ENCODE data around the gene NKAP. TPM values are rescaled to one million over a fixed set of nuclear protein-coding genes. Genes with fewer than 3 reads are reported as not detected.
"Not testable (repeated sequence)": the region's sequence is repeated elsewhere in the genome, so short reads cannot be mapped to it uniquely, and the experiment has no call there.

NKAP gene
- total RNA-seq, 3 donors from 2014 or later (not counting 1 experiment from before 2014, with no cell fraction given), result 14.7 to 20.0 (median 15.4) TPM

GRCh38 chrX:119982145-119982544, 38.6 kb upstream of the NKAP start:
- ATAC-seq, result no peak
- H3K27ac Mint-ChIP-seq, result no peak overlapping the region

GRCh38 chrX:119981286-119982070, 37.9 kb upstream of the NKAP start:
- H3K27me3 Mint-ChIP-seq (ENCODE audit: low read depth in 2 of 2), result peaks cover 15 to 31% of the 10 kb centered on the region in 2 donors
- intact Hi-C loops (cut with micrococcal nuclease), result no loop called here
- H3K4me1 ChIP-seq (ENCODE audit: control insufficient read depth, insufficient read depth, low read length), result no peaks in the 10 kb centered on the region
- TF ChIP-seq CTCF (IDR thresholded peaks at IDR 0.05), result no peak
- no peaks in the 10 kb centered on the region for H3K4me1 Mint-ChIP-seq
- H3K4me3 ChIP-seq (ENCODE audit: low read length), result no peak overlapping the region
- H3K27ac ChIP-seq (ENCODE audit: low read length), result no peak overlapping the region
- H3K9me3 Mint-ChIP-seq, result no peaks in the 10 kb centered on the region
- H3K36me3 Mint-ChIP-seq, result no peaks in the 10 kb centered on the region
- H3K9me3 ChIP-seq (ENCODE audit: control insufficient read depth, insufficient read depth, low read length), result no peaks in the 10 kb centered on the region
- H3K36me3 ChIP-seq (ENCODE audit: control insufficient read depth, insufficient read depth, low read length), result no peaks in the 10 kb centered on the region
- H3K27ac Mint-ChIP-seq, result no peak overlapping the region
- WGBS (ENCODE audit: insufficient coverage), result 69% methylated on average over 10 of the region's 15 CpGs
- peaks cover 2% of the 10 kb centered on the region for H3K27me3 ChIP-seq (ENCODE audit: control insufficient read depth, insufficient read depth, low read length)
- ATAC-seq, result peak in 1 of 3 donors; percentile 38
- DNase-seq, result peak in 1 of 2 donors; percentile 29
- H3K4me3 Mint-ChIP-seq, result no peak overlapping the region

More at GRCh38 chrX:119982145-119982544, 38.6 kb upstream of the NKAP start:
- WGBS (ENCODE audit: insufficient coverage), result no CpG with 5 or more reads among the region's 3 CpGs
- Histone ChIP-seq H3K9me3 (ENCODE audit: control insufficient read depth, insufficient read depth, low read length) (no peaks in the 10 kb centered on the region), H3K4me1 (ENCODE audit: control insufficient read depth, insufficient read depth, low read length) (no peaks in the 10 kb centered on the region), H3K27ac (ENCODE audit: low read length) (no peak overlapping the region), H3K27me3 (ENCODE audit: control insufficient read depth, insufficient read depth, low read length) (peaks cover 2% of the 10 kb centered on the region), H3K36me3 (ENCODE audit: control insufficient read depth, insufficient read depth, low read length) (no peaks in the 10 kb centered on the region), H3K4me3 (ENCODE audit: low read length) (no peak overlapping the region)
- H3K27me3 Mint-ChIP-seq (ENCODE audit: low read depth in 2 of 2), result peaks cover 16 to 33% of the 10 kb centered on the region in 2 donors
- no peak for DNase-seq
- no peaks in the 10 kb centered on the region for H3K4me1 Mint-ChIP-seq
- no peaks in the 10 kb centered on the region for H3K9me3 Mint-ChIP-seq
- no peak overlapping the region for H3K4me3 Mint-ChIP-seq
- intact Hi-C loops (cut with micrococcal nuclease), result no loop called here
- no peak for TF ChIP-seq CTCF (IDR thresholded peaks at IDR 0.05)
- no peaks in the 10 kb centered on the region for H3K36me3 Mint-ChIP-seq

GRCh38 chrX:119977172-119977571, 33.6 kb upstream of the NKAP start:
- H3K4me1 ChIP-seq (ENCODE audit: control insufficient read depth, insufficient read depth, low read length); H3K4me3 Mint-ChIP-seq; H3K9me3 ChIP-seq (ENCODE audit: control insufficient read depth, insufficient read depth, low read length); H3K4me3 ChIP-seq (ENCODE audit: low read length); H3K36me3 ChIP-seq (ENCODE audit: control insufficient read depth, insufficient read depth, low read length); intact Hi-C loops (cut with micrococcal nuclease); H3K27ac ChIP-seq (ENCODE audit: low read length); DNase-seq; H3K9me3 Mint-ChIP-seq; ATAC-seq; H3K27me3 ChIP-seq (ENCODE audit: control insufficient read depth, insufficient read depth, low read length); H3K27me3 Mint-ChIP-seq (ENCODE audit: low read depth in 2 of 2); H3K27ac Mint-ChIP-seq; H3K4me1 Mint-ChIP-seq; H3K36me3 Mint-ChIP-seq: not testable (repeated sequence)
- no CpG with 5 or more reads among the region's 4 CpGs for WGBS (ENCODE audit: insufficient coverage)

GRCh38 chrX:119971184-119971583, 27.6 kb upstream of the NKAP start:
- WGBS (ENCODE audit: insufficient coverage), result 30% methylated on average over 2 of the region's 5 CpGs
- no peak overlapping the region for H3K4me3 Mint-ChIP-seq
- H3K9me3 Mint-ChIP-seq, result no peaks in the 10 kb centered on the region
- Histone ChIP-seq H3K9me3 (ENCODE audit: control insufficient read depth, insufficient read depth, low read length) (no peaks in the 10 kb centered on the region), H3K4me3 (ENCODE audit: low read length) (no peak overlapping the region), H3K27ac (ENCODE audit: low read length) (no peak overlapping the region), H3K36me3 (ENCODE audit: control insufficient read depth, insufficient read depth, low read length) (no peaks in the 10 kb centered on the region), H3K4me1 (ENCODE audit: control insufficient read depth, insufficient read depth, low read length) (no peaks in the 10 kb centered on the region), H3K27me3 (ENCODE audit: control insufficient read depth, insufficient read depth, low read length) (no peaks in the 10 kb centered on the region)
- no peaks in the 10 kb centered on the region for H3K27me3 Mint-ChIP-seq (ENCODE audit: low read depth in 2 of 2)
- ATAC-seq, result no peak
- no peak overlapping the region for H3K27ac Mint-ChIP-seq
- DNase-seq, result no peak
- TF ChIP-seq CTCF (IDR thresholded peaks at IDR 0.05), result no peak
- intact Hi-C loops (cut with micrococcal nuclease), result no loop called here
- no peaks in the 10 kb centered on the region for H3K36me3 Mint-ChIP-seq
- H3K4me1 Mint-ChIP-seq, result no peaks in the 10 kb centered on the region

Measured in natural killer cell (primary cell).